Mesodermal cell (in vitro differentiated cells): Measurements from ENCODE around the gene GRM4.

Experiments used
- H3K27ac ChIP-seq: 2 replicates; pipeline ENCODE4 v1.7.0; 2013; ENCODE audit warnings: mild to moderate bottlenecking, low read depth, low read length, moderate library complexity; ENCODE audit not compliant: severe bottlenecking
- H3K36me3 ChIP-seq: 2 replicates; pipeline ENCODE4 v1.7.1; 2013; ENCODE audit warnings: mild to moderate bottlenecking, low read length, moderate library complexity; ENCODE audit not compliant: control insufficient read depth, insufficient read depth
- H3K4me1 ChIP-seq: one replicate; pipeline ENCODE4 v1.7.1; 2013; ENCODE audit warnings: mild to moderate bottlenecking, low read length; ENCODE audit not compliant: insufficient read depth, control insufficient read depth, poor library complexity, severe bottlenecking
- H3K4me3 ChIP-seq: 2 replicates; pipeline ENCODE4 v1.7.0; 2013; ENCODE audit warnings: low read length, control low read depth, mild to moderate bottlenecking; ENCODE audit not compliant: insufficient read depth, poor library complexity, severe bottlenecking; ENCODE audit errors: extremely low read depth
- H3K9me3 ChIP-seq: 2 replicates; pipeline ENCODE4 v1.7.1; 2013; ENCODE audit warnings: mild to moderate bottlenecking, low read length, moderate library complexity; ENCODE audit not compliant: control insufficient read depth
- WGBS, 2 experiments: methylation state at CpG; one replicate each; pipeline ENCODE4 v1.1.5; 2013; ENCODE audit warnings: missing lambda C conversion rate in 2 of 2; ENCODE audit not compliant: insufficient coverage in 2 of 2; 5-methylcytosine and 5-hydroxymethylcytosine counted together

GRM4 gene

DNA sequence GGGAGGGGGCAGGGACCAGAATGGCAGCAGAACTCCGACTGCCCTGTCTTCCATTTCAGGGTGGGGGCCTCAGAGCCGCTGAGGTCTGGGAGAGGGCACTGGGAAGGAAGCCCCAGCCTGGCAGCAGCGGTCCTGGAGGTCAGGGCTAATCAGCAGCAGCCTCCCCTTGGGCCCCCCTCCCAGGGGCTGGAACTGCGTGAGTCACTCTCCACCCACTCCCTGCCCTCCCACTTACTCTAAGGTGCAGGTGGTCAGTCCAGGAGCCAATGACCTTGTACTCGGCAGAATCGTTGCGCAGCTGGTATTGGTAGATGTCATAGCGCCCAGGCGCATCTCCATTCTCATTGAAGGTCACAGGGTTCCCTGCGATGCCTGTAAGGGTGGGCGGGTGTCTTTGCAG is 105.9 kb downstream of the GRM4 start:
- WGBS, 2 experiments, result 93 to 95% methylated on average over 6 to 11 of the region's 11 CpGs
- no peak overlapping the region for H3K27ac ChIP-seq

DNA sequence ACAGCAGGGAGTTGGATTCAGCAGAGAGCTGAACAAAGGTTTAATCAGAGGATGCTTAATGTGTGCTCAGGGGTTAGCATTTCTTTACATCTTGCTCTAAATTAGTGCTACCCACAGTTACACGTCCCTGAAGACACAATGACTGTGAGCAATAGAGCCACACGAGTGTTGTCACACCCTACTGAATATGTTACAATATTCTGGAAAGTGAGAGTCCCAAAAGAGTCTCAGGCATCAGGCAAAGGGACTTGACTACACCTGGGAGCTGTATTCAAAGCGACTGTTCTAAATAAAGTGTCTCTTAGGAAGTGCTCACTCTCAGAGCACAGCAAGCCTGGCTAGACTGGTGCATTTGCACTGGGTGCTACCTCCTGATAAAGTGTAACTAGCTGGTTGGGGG is 108.7 kb downstream of the GRM4 start:
- Histone ChIP-seq H3K27ac (no peak overlapping the region), H3K4me3 (no peak overlapping the region), H3K36me3 (no peaks in the 10 kb centered on the region), H3K9me3 (no peaks in the 10 kb centered on the region), H3K4me1 (no peaks in the 10 kb centered on the region)
- WGBS, 2 experiments, result 71 to 85% methylated on average over 2 to 3 of the region's 3 CpGs

More for the DNA sequence above, 105.9 kb downstream of the GRM4 start:
- no peaks in the 10 kb centered on the region for H3K4me1 ChIP-seq
- H3K36me3 ChIP-seq, result no peaks in the 10 kb centered on the region
- H3K9me3 ChIP-seq, result no peaks in the 10 kb centered on the region
- no peak overlapping the region for H3K4me3 ChIP-seq

DNA sequence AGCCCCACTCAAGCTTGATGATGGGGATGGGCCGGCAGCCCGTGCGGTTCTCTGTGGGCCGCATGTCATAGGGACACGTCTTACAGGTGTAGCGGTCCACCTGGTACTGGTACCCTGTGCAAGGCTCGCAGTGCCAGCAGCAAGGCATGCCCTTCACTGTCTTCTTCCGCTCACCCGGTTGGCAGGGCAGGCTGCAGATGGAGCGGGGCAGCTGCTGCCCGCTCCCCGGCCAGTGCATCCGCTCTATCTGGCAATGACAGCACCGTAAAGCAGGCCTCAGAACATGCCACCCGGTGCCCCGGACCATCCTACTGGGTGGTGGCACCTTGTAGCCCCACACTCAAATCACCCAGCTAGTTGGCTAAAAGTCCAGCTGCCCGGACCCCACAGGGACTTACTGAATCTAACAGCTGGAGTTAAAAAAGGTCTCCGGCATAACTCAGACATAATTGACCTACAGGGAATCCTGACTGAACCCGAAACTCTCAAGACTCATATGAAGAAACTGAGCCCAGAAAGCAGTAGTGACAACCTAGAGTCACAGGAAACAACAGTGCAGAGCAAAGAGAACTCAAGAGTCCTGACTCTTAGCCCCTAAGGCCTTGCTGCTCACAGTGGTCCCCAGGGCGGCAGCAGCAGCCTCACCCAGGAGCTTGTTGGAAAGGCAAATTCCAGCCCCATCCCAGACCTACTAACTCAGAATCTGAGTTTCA is 109.4 kb downstream of the GRM4 start:
- no peaks in the 10 kb centered on the region for H3K36me3 ChIP-seq
- H3K27ac ChIP-seq, result no peak overlapping the region

DNA sequence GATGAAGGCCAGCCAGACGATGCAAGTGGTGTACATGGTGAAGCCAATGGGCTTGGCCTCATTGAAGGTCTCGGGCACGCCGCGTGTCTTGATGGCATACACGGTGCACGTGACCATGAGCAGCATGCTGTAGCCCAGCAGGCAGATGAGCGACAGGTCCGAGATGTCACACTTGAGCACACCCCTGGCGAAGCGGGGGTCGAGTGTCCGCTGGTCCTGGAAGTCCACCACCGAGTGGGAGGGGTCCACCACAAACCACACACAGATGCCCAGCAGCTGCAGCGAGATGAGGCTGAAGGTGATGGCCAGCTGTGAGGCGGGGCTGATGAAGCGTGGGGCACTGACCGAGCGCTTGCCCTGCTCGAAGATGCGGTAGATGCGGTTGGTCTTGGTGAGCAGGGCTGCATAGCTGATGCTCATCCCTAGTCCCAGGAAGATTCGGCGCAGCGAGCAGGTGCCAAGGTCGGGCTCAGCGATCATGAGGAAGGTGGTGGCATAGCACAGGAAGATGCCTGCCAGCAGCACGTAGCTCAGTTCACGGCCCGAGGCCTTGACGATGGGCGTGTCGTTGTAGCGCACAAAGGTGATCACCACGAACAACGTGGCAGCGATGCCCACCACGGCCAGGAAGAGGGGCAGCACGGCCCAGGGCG is 110.1 kb downstream of the GRM4 start:
- Histone ChIP-seq H3K4me1 (no peaks in the 10 kb centered on the region), H3K4me3 (no peak overlapping the region), H3K9me3 (no peaks in the 10 kb centered on the region), H3K27ac (no peak overlapping the region), H3K36me3 (no peaks in the 10 kb centered on the region)
- WGBS, 2 experiments, result 93 to 95% methylated on average over 35 to 39 of the region's 40 CpGs

More for the DNA sequence above, 109.4 kb downstream of the GRM4 start:
- 92 to 96% methylated on average over 15 to 20 of the region's 20 CpGs for WGBS, 2 experiments
- no peak overlapping the region for H3K4me3 ChIP-seq
- H3K4me1 ChIP-seq, result no peaks in the 10 kb centered on the region
- H3K9me3 ChIP-seq, result no peaks in the 10 kb centered on the region

DNA sequence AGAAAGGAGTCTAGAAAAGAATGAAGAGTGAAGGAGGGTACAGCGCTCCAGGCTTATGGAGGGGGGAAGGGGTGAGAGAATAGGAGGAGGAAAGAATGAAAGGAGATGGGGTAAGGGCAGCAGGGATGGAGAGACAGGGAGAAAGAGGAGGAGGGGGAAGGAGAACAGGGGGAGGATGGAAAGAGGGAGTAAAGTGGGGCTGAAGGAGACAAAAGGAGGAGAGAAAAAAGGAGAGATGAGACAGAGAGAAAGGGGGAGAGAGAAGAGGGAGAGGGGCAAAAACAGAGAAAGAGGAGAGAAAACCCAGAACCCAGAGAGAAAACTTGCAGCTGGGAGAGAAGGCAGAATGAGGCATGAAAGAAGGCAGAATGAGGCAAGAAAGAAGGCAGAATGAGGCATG is 110.7 kb downstream of the GRM4 start:
- no peak overlapping the region for H3K27ac ChIP-seq
- H3K4me3 ChIP-seq, result no peak overlapping the region
- no peaks in the 10 kb centered on the region for H3K36me3 ChIP-seq
- H3K4me1 ChIP-seq, result no peaks in the 10 kb centered on the region
- WGBS, 2 experiments, result 100% methylated on average over 1 of the region's 1 CpG
- no peaks in the 10 kb centered on the region for H3K9me3 ChIP-seq

DNA sequence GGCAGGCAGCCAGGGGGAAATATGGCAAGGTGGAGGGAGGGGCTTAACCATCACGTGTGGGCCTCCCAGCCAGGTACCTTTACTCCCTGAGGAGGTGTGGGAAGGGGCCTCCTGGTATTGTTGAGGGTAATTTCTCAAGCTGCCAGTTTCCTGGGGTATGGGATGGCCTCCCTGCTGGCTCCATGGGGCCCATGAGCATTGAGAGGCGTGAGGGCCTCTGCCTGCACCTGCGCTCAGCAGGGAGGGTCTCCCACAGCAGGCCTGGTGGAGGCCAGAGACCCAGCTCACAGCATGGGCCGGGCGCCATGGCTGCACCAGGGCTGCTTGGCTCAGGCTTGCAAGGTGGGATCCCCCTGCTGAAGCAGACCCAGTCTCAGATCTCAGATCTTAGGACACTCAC is 113.0 kb downstream of the GRM4 start:
- H3K4me3 ChIP-seq, result no peak overlapping the region
- WGBS, 2 experiments, result 85 to 89% methylated on average over 4 of the region's 5 CpGs
- no peak overlapping the region for H3K27ac ChIP-seq
- no peaks in the 10 kb centered on the region for H3K36me3 ChIP-seq
- no peaks in the 10 kb centered on the region for H3K9me3 ChIP-seq
- no peaks in the 10 kb centered on the region for H3K4me1 ChIP-seq

DNA sequence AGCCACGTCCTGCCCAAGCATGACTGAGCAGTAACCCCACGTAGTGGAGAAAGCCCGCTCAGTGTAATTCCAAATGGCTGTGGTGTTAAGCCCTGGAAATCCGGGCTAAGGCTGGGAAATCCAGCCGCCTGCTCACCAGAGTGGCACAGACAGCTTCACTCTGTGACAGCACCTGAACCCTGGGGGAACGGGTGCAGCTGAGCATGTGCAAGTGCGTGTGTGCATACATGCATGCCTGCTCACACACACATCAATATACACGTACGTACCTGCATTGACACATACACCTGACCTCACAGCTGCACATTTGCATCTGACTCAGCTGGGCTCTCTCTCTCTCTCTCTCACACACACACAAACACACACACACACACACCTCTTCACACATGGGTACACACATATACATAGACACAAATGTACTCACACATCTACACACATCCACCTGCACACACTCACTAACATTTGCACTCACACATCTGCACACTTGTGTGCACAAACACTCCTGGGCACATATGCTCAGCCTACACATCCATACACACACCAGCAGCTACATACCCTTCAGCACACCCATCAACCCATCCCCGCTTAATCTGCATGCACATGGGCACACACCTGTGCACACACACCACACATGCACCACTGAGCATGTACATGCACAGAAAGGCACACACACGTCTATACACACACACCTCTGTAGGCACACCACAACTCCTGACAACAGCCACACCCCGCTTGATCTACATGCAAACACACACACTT is 114.1 kb downstream of the GRM4 start:
- no peak overlapping the region for H3K27ac ChIP-seq
- WGBS, 2 experiments, result 76 to 88% methylated on average over 11 of the region's 12 CpGs
- no peaks in the 10 kb centered on the region for H3K4me1 ChIP-seq
- no peak overlapping the region for H3K4me3 ChIP-seq
- H3K36me3 ChIP-seq, result no peaks in the 10 kb centered on the region
- H3K9me3 ChIP-seq, result no peaks in the 10 kb centered on the region

DNA sequence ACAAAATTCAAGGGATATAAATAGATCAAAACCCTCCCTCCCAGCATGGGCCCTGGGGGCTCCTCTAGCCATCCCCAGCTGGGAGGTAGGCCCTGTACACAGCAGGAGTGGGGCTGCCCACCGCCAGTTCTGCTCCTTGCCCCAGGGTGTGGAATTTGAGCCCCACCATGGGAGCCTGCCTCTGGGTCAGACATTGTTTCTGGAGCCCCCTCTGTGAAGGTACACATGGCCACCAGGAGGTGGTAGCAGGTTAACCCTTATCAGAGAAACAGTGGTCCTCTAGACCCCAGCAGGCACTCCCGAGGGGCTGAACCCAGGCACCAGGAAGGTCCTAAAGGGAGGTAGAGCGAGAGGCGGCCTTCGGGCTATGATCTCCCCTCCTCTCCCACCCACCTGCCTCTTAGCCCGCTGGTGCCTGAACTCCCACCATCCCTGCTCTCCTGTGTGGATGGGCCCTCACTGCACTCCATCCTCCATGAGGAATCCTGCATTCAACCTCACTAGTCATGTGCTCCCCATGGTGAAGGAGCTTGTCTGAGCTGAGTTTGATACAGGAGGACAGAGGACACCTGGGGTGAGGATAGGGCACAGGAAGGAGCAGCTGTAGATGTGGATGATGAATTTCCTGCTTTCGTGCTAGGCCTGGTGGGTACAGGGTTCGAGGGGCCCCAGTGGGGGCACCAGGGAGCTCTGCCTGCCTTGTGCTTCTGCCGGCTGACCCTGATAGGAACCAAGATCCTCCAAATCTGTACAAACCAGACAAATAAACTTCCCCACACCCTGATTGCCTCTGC is 114.9 kb downstream of the GRM4 start:
- WGBS, 2 experiments, result 73 to 83% methylated on average over 4 to 6 of the region's 9 CpGs
- Histone ChIP-seq H3K4me1 (no peaks in the 10 kb centered on the region), H3K27ac (no peak overlapping the region), H3K4me3 (no peak overlapping the region), H3K36me3 (no peaks in the 10 kb centered on the region), H3K9me3 (no peaks in the 10 kb centered on the region)

DNA sequence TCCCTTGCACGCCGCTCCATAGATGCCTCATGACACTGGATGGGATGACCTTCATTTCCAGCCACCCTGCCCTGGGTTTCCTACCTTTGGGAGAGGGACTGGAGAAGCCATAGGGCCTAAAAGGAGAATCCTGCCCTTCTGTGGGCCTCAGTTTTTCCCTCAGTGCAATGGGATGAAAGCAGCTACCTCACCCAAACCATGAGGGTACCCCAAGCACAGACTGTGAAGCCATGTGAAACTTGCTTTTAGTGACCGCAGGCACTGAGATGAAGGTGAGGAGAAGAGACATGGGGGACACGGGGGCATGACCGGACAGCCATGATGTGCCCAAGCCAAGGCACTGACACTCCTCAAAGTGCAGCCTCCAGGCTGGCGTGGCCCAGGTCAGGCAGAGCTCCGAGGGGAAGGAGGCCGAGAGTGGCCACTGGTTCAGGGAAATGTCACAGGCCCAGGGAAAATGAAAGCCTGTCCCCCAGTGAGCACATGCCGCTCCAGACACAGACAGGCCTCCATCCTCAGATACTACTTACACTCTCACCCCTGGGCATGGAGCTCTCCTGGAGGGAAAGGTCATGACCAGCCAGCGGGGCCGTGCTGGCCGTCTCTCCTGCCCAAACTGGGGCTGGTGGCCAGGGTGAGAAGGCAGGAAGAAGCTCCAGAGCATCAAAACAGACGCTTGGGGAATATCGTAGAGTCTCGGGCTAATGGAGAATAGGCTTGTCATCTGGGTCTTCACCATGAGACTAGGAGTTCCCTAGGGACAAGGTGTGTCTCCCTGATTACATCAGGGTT is 116.2 kb downstream of the GRM4 start:
- Histone ChIP-seq H3K27ac (no peak overlapping the region), H3K4me3 (no peak overlapping the region), H3K9me3 (no peaks in the 10 kb centered on the region), H3K4me1 (no peaks in the 10 kb centered on the region), H3K36me3 (no peaks in the 10 kb centered on the region)
- 89 to 93% methylated on average over 12 of the region's 15 CpGs for WGBS, 2 experiments
